GM21786 (cell line): ENCODE data around the gene OSTC.

Source experiments
- ATAC-seq: cut with Tn5 transposase; IDR thresholded peaks from one replicate; pipeline ENCODE4 v1.9.1; 2021; ENCODE audit not compliant: unreplicated experiment

OSTC gene

GRCh38 chr4:108650212-108651013 lies at the start of gene OSTC:
Gene OSTC (plus strand): TSS chr4:108650599. CDS start chr4:108650656, 57 bp downstream.
- ATAC-seq = peak; percentile 93

GRCh38 chr4:108601106-108601505 lies 49.3 kb upstream of the OSTC start:
- ATAC-seq = no peak

GRCh38 chr4:108601532-108601931 lies 48.9 kb upstream of the OSTC start:
- no peak for ATAC-seq

GRCh38 chr4:108602163-108602562 lies 48.2 kb upstream of the OSTC start:
- no peak for ATAC-seq

GRCh38 chr4:108607079-108607815 lies 43.2 kb upstream of the OSTC start:
- no peak for ATAC-seq

GRCh38 chr4:108611365-108611764 lies 39.0 kb upstream of the OSTC start:
- ATAC-seq = no peak

GRCh38 chr4:108612365-108612764 lies 38.0 kb upstream of the OSTC start:
- ATAC-seq = no peak

- ATAC-seq = peak; percentile 6
These were observed 30.9 kb upstream of the OSTC start for GRCh38 chr4:108619372-108620100.

- ATAC-seq = peak; percentile 100
These were observed 30.1 kb upstream of the OSTC start, which contains the start of gene RPL34 for GRCh38 chr4:108620101-108620932. Gene RPL34 (plus strand): TSS chr4:108620576. CDS start chr4:108621960, 1,384 bp downstream.

- no peak for ATAC-seq
These were observed 29.2 kb upstream of the OSTC start for GRCh38 chr4:108620933-108621905.

GRCh38 chr4:108622022-108622421 lies 28.4 kb upstream of the OSTC start:
- ATAC-seq = no peak

- ATAC-seq = no peak
These were observed 27.6 kb upstream of the OSTC start for GRCh38 chr4:108622828-108623227.

GRCh38 chr4:108624263-108625056 lies 25.9 kb upstream of the OSTC start:
- no peak for ATAC-seq

GRCh38 chr4:108626056-108626455 lies 24.3 kb upstream of the OSTC start:
- no peak for ATAC-seq

- no peak for ATAC-seq
These were observed 22.0 kb upstream of the OSTC start for GRCh38 chr4:108628411-108628810.

GRCh38 chr4:108635070-108635655 lies 15.2 kb upstream of the OSTC start:
- ATAC-seq = no peak

GRCh38 chr4:108636246-108636645 lies 14.2 kb upstream of the OSTC start:
- no peak for ATAC-seq

GRCh38 chr4:108637856-108638255 lies 12.5 kb upstream of the OSTC start:
- no peak for ATAC-seq
